Erythroblast (primary cell): ENCODE measurements around the gene SOCS6.

Experiments
- GATA1 ChIP-seq: IDR thresholded peaks from 2 replicates; pipeline ENCODE4 v1.6.1; 2011; ENCODE audit warnings: low read depth, mild to moderate bottlenecking, control low read depth, low read length, moderate library complexity
- POLR2A ChIP-seq: IDR thresholded peaks from 2 replicates; pipeline ENCODE4 v1.6.1; 2011; ENCODE audit warnings: mild to moderate bottlenecking, low read length

DNA sequence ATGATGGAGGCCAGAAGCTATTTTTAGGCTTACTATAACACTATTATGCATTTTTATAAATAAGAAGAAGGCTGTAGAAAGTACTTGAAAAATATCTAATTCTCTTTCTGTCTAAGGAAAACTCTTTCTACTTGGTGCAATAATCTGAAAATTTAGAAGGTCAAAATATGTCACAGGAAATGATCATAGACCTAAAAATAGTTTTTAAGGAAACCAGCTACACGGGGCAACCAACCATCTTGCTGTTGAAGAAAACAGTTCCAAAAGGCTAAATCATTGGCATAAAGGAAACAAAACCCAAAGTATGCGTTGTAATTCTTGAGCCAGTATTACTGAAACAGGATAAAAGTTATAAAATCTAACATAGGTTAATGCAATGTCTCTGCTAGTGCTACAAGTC is 40.2 kb downstream of the SOCS6 start:
- TF ChIP-seq POLR2A (no peak), GATA1 (no peak)
